ENCODE measurements around the gene TMEM107.
"Not testable (repeated sequence)": the region's sequence is repeated elsewhere in the genome, so short reads cannot be mapped to it uniquely, and the experiment has no call there.

TMEM107 gene

DNA sequence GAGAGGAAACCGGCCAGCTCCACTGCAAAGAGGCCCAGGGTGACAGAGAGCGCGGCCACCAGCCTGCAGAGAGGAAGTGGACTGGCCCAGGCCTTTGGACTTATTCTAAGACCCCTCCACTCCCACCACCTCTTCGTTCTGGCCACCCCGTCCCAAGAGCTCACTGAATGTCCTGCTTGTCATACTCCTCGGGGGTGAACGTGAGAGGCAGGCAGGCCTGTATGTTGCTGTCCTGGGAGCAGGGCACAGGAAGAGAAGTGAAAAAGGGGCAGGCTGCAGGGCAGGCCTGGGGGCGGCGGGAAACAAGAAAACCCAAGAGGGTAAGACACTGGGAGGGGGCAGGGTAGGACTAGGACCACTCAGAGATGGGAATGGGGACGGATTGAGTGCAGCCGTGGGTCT, 384 bp downstream of the TMEM107 start:
- no peak for TF ChIP-seq CTCF (IDR thresholded peaks at IDR 0.05)
- peak overlapping the region; percentile 95 for H3K27ac ChIP-seq

GRCh38 chr17:8173871-8174322, 2.3 kb downstream of the TMEM107 start:
- no peak for TF ChIP-seq ZFX (IDR thresholded peaks at IDR 0.05; ENCODE audit: borderline replicate concordance)
- no peak for TF ChIP-seq CTCF (IDR thresholded peaks at IDR 0.05)
- H3K27ac ChIP-seq = peak overlapping the region; percentile 95

GRCh38 chr17:8173056-8173870, 2.9 kb downstream of the TMEM107 start:
- TF ChIP-seq CTCF (IDR thresholded peaks at IDR 0.05) (no peak), ZFX (IDR thresholded peaks at IDR 0.05; ENCODE audit: borderline replicate concordance) (no peak)
- H3K27ac ChIP-seq = peak overlapping the region; percentile 95

GRCh38 chr17:8170186-8170585, 6.0 kb downstream of the TMEM107 start:
- not testable (repeated sequence) for H3K27ac ChIP-seq

DNA sequence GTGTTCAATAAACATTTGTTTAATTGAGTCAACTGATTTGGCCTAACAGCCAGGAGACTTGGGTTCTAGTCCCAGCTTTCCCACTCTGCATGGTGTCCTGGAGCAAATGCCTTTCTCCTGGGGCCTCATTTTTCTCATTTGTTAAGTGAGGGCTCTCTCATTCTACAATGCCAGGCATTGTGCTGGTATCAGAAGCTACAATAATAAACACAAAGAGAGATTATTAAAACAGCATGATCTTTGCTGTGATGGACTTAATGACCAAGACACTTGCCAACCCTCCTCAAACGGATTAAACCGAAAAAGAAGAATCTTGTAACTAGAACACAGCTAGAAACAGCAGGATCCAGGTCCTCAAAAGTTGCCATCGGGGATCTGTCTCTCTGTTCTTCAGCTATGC, 8.7 kb downstream of the TMEM107 start:
- no peak for TF ChIP-seq ZFX (IDR thresholded peaks at IDR 0.05; ENCODE audit: borderline replicate concordance)
- TF ChIP-seq CTCF (IDR thresholded peaks at IDR 0.05) = no peak
- H3K27ac ChIP-seq = peak overlapping the region; percentile 37; the same call in 1 of the 2 replicates

DNA sequence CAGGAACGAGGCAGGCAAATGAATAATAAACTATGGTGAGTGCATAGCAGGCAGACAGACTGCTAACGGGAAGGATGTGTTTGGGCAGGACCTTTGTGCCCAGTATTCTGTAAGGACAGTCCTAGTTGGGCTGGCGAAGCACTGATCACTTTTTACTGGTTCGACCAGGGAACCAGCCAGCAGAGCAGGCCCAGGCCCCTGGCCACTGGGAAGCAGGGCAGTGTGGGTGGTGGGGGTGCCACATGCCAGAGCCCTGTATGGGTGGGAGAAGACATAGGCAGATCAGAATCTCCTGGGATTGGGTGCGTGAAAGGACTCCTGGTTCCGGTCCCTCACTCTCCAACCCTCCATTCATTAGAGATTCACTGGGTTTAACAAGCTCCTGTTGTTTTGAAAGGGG, 9.4 kb downstream of the TMEM107 start:
- H3K27ac ChIP-seq = peak overlapping the region; percentile 37
- TF ChIP-seq ZFX (IDR thresholded peaks at IDR 0.05; ENCODE audit: borderline replicate concordance) (no peak), CTCF (IDR thresholded peaks at IDR 0.05) (no peak)

- H3K27ac ChIP-seq = peak overlapping the region; percentile 97
- TF ChIP-seq CTCF (IDR thresholded peaks at IDR 0.05) = no peak
- TF ChIP-seq ZFX (IDR thresholded peaks at IDR 0.05; ENCODE audit: borderline replicate concordance) = no peak
Measured at GRCh38 chr17:8164815-8165131, 11.4 kb downstream of the TMEM107 start.

All from 22Rv1 (cell line).